Cardiac muscle cell (in vitro differentiated cells and primary cell): ENCODE data around the gene FAM149B1. TPM values are rescaled to one million over a fixed set of nuclear protein-coding genes. Genes with fewer than 3 reads are reported as not detected.

ENCODE experiments used
- DNase-seq, 2 donors: peaks; one replicate each; pipeline versions ENCODE4 v3.0.0 to v3.0.0-alpha.2; 2010 to 2017; ENCODE audit warnings: low read depth in 1 of 2, low spot score in 1 of 2
- H3K27ac ChIP-seq: fragments of 200-600 bp; sonication (generic); 2 replicates; pipeline ENCODE4 v1.5.1; 2016
- H3K27me3 ChIP-seq: fragments of 200-600 bp; sonication (generic); 2 replicates; pipeline ENCODE4 v1.6.0; 2016; ENCODE audit warnings: control low read depth
- H3K36me3 ChIP-seq: fragments of 200-600 bp; sonication (generic); 2 replicates; pipeline ENCODE4 v1.5.1; 2016; ENCODE audit warnings: control low read depth
- H3K4me1 ChIP-seq: fragments of 200-600 bp; sonication (generic); 2 replicates; pipeline ENCODE4 v1.8.1; 2017; ENCODE audit warnings: low read depth, mild to moderate bottlenecking, mixed run types
- H3K4me3 ChIP-seq: fragments of 200-600 bp; sonication (generic); 2 replicates; pipeline ENCODE4 v1.5.1; 2016; ENCODE audit warnings: mild to moderate bottlenecking
- H3K9me3 ChIP-seq: fragments of 200-600 bp; sonication (generic); 2 replicates; pipeline ENCODE4 v1.5.1; 2017; ENCODE audit warnings: low read depth, mild to moderate bottlenecking, control low read depth
- polyA plus RNA-seq: library from polyadenylated mRNA; unstranded; fragments of >200 nt; fragmentation: Nextera tagmentation; extraction: Ambion mirVana; gene quantifications from 2 replicates; pipeline ENCODE4 v1.2.1, GENCODE V29; 2016
- total RNA-seq: library from RNA; depleted of rRNA; stranded (reverse); fragments of >200 nt; gene quantifications from 2 replicates; pipeline ENCODE4 v1.2.3, GENCODE V29; 2016
- TF ChIP-seq, protein P1 (sequence below): IDR thresholded peaks from 2 replicates; pipeline ENCODE4 v1.5.1; 2012; ENCODE audit warnings: low read depth, mild to moderate bottlenecking, low read length

FAM149B1 gene
- total and polyA plus RNA-seq, 2 experiments from 2014 or later, result 12.4 to 12.9 TPM

DNA sequence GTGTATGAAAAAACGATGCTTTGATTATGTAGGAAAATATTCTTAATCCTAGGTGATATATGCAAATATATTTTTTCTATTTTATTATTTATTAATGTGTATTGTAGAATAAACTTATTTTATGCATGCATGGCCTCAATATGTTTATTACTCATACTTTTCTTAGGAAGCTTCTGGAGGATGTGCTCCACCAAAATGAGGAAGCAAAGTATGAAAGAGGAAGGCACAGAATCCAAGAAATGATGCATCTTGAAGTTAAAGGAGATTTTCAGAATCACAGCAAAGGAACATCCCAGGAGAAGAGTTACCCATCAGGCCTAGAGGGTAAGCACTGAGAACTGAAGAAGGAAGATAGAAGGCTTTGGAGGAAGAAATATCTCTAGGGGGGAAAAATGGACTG lies 119.5 kb downstream of the FAM149B1 start:
- Histone ChIP-seq H3K36me3 (no peaks in the 10 kb centered on the region), H3K27ac (no peak overlapping the region), H3K4me1 (no peaks in the 10 kb centered on the region), H3K4me3 (no peak overlapping the region), H3K27me3 (no peaks in the 10 kb centered on the region), H3K9me3 (no peaks in the 10 kb centered on the region)
- no peak for DNase-seq
- TF ChIP-seq, protein P1, sequence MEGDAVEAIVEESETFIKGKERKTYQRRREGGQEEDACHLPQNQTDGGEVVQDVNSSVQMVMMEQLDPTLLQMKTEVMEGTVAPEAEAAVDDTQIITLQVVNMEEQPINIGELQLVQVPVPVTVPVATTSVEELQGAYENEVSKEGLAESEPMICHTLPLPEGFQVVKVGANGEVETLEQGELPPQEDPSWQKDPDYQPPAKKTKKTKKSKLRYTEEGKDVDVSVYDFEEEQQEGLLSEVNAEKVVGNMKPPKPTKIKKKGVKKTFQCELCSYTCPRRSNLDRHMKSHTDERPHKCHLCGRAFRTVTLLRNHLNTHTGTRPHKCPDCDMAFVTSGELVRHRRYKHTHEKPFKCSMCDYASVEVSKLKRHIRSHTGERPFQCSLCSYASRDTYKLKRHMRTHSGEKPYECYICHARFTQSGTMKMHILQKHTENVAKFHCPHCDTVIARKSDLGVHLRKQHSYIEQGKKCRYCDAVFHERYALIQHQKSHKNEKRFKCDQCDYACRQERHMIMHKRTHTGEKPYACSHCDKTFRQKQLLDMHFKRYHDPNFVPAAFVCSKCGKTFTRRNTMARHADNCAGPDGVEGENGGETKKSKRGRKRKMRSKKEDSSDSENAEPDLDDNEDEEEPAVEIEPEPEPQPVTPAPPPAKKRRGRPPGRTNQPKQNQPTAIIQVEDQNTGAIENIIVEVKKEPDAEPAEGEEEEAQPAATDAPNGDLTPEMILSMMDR, result no peak

DNA sequence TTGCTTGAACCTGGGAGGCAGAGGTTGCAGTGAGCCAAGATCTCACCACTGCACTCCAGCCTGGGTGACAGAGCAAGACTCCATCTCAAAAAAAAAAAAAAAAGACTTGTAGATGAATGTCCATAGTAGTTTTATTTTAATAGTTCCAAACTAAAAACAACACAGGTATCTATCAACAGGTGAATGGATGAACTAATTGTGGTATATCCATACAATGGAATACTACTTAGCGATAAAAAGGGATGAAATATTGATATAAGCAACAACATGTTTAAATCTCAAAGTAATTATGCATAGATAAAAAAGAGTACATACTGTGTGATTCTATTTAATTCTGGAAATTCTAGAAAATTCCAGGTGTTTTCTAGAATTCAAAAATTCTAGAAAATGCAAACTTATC lies 122.0 kb downstream of the FAM149B1 start:
- no peak overlapping the region for H3K27ac ChIP-seq
- TF ChIP-seq, protein P1, result no peak
- H3K27me3 ChIP-seq, result no peaks in the 10 kb centered on the region
- no peaks in the 10 kb centered on the region for H3K9me3 ChIP-seq
- no peaks in the 10 kb centered on the region for H3K36me3 ChIP-seq
- H3K4me1 ChIP-seq, result no peaks in the 10 kb centered on the region
- no peak for DNase-seq
- H3K4me3 ChIP-seq, result no peak overlapping the region

DNA sequence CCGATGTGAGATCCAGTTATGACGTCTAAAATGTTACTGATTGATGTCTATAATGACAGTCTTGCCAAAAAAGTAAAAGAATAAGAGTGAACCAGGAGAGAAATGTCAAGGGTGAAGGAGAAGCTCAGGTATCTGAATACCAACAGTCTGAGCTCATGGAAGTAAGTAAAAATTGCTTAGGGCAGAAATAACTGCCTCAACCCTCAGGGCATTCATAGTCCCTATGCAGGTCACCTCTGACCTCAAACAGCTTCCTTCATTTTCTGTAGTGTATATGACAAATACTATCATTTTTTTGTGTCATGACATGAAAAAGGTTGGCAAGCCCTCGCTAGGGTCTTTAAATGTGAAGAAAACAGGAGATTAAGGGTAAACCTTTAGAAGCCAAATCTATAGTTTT lies 125.5 kb downstream of the FAM149B1 start:
- DNase-seq, result no peak
- no peaks in the 10 kb centered on the region for H3K36me3 ChIP-seq
- H3K9me3 ChIP-seq, result no peaks in the 10 kb centered on the region
- H3K4me3 ChIP-seq, result no peak overlapping the region
- no peak overlapping the region for H3K27ac ChIP-seq
- H3K4me1 ChIP-seq, result no peaks in the 10 kb centered on the region
- H3K27me3 ChIP-seq, result no peaks in the 10 kb centered on the region
- TF ChIP-seq, protein P1, result no peak

Other genes starting within 250 kb of the FAM149B1 start
- gene PLA2G12B, start 213.3 kb upstream of the FAM149B1 start, total RNA-seq, result 0.14 TPM in 1 of 2 replicates, not detected in the other
- gene PLA2G12B, start 213.3 kb upstream of the FAM149B1 start, polyA plus RNA-seq, result 2.6 TPM in 1 of 2 replicates, not detected in the other
- 92.0 and 103 TPM in 2 replicates for gene P4HA1, start 71.3 kb upstream of the FAM149B1 start, total RNA-seq
- 172 and 174 TPM in 2 replicates for gene P4HA1, start 71.3 kb upstream of the FAM149B1 start, polyA plus RNA-seq
- gene NUDT13, start 57.7 kb upstream of the FAM149B1 start, total RNA-seq, result 1.5 and 2.1 TPM in 2 replicates
- 1.7 and 3.1 TPM in 2 replicates for gene NUDT13, start 57.7 kb upstream of the FAM149B1 start, polyA plus RNA-seq
- 20.0 and 22.4 TPM in 2 replicates for gene ECD, start 111 bp upstream of the FAM149B1 start, total RNA-seq
- 21.8 and 34.0 TPM in 2 replicates for gene ECD, start 111 bp upstream of the FAM149B1 start, polyA plus RNA-seq
- gene DNAJC9, start 79.1 kb downstream of the FAM149B1 start, total RNA-seq, result 26.6 and 33.9 TPM in 2 replicates
- 18.6 and 20.9 TPM in 2 replicates for gene DNAJC9, start 79.1 kb downstream of the FAM149B1 start, polyA plus RNA-seq
- 51.6 and 67.4 TPM in 2 replicates for gene MRPS16, start 84.5 kb downstream of the FAM149B1 start, total RNA-seq
- 104 and 122 TPM in 2 replicates for gene MRPS16, start 84.5 kb downstream of the FAM149B1 start, polyA plus RNA-seq
- gene CFAP70, start 190.7 kb downstream of the FAM149B1 start, total RNA-seq, result 1.2 and 4.0 TPM in 2 replicates
- gene CFAP70, start 190.7 kb downstream of the FAM149B1 start, polyA plus RNA-seq, result 1.8 and 1.9 TPM in 2 replicates
- 53.9 and 63.8 TPM in 2 replicates for gene ANXA7, start 245.9 kb downstream of the FAM149B1 start, total RNA-seq
- 64.5 and 73.9 TPM in 2 replicates for gene ANXA7, start 245.9 kb downstream of the FAM149B1 start, polyA plus RNA-seq